Occipital lobe (tissue), 2 donors: ENCODE measurements around the gene MYLIP. TPM values are rescaled to one million over a fixed set of nuclear protein-coding genes. Genes with fewer than 3 reads are reported as not detected.

Experiments used
- DNase-seq: peaks from one replicate; lab custom pipeline; 2025; lab: John Stamatoyannopoulos, UW
- total RNA-seq: library from RNA; depleted of rRNA; stranded (reverse); fragments of >200 nt; gene quantifications from one replicate; pipeline ENCODE4 v1.2.3, GENCODE V29; 2014

The MYLIP gene
- total RNA-seq: 66.6 TPM

- peak; percentile 98 for DNase-seq
These were observed at the start of gene MYLIP for GRCh38 chr6:16128759-16129622. Gene MYLIP (plus strand): TSS chr6:16129086. CDS start chr6:16129323, 237 bp downstream.

GRCh38 chr6:16079354-16079753, 49.5 kb upstream of the MYLIP start:
- no peak for DNase-seq

GRCh38 chr6:16080204-16080603, 48.7 kb upstream of the MYLIP start:
- DNase-seq: no peak

- DNase-seq: no peak
These were observed 47.6 kb upstream of the MYLIP start for GRCh38 chr6:16081326-16081725.

- DNase-seq: no peak
These were observed 46.5 kb upstream of the MYLIP start for GRCh38 chr6:16082361-16082760.

GRCh38 chr6:16086965-16087364, 41.9 kb upstream of the MYLIP start:
- DNase-seq: no peak

GRCh38 chr6:16087386-16087785, 41.5 kb upstream of the MYLIP start:
- DNase-seq: no peak

- DNase-seq: no peak
These were observed 40.5 kb upstream of the MYLIP start for GRCh38 chr6:16088409-16088808.

GRCh38 chr6:16089232-16090062, 39.4 kb upstream of the MYLIP start:
- no peak for DNase-seq

GRCh38 chr6:16090452-16090851, 38.4 kb upstream of the MYLIP start:
- DNase-seq: no peak

- no peak for DNase-seq
These were observed 38.0 kb upstream of the MYLIP start for GRCh38 chr6:16090920-16091319.

GRCh38 chr6:16092140-16092539, 36.7 kb upstream of the MYLIP start:
- DNase-seq: no peak

- no peak for DNase-seq
These were observed 35.9 kb upstream of the MYLIP start for GRCh38 chr6:16092990-16093389.

GRCh38 chr6:16095180-16095579, 33.7 kb upstream of the MYLIP start:
- no peak for DNase-seq

- no peak for DNase-seq
These were observed 31.3 kb upstream of the MYLIP start for GRCh38 chr6:16097382-16098171.

- DNase-seq: no peak
These were observed 30.7 kb upstream of the MYLIP start for GRCh38 chr6:16098211-16098610.

GRCh38 chr6:16102208-16102607, 26.7 kb upstream of the MYLIP start:
- no peak for DNase-seq

- no peak for DNase-seq
These were observed 25.2 kb upstream of the MYLIP start for GRCh38 chr6:16103722-16104121.

GRCh38 chr6:16104624-16105433, 24.1 kb upstream of the MYLIP start:
- DNase-seq: no peak

- no peak for DNase-seq
These were observed 23.0 kb upstream of the MYLIP start for GRCh38 chr6:16105854-16106253.
